HepG2 (cell line): ENCODE results near the gene EHD1. TPM values are rescaled to one million over a fixed set of nuclear protein-coding genes. Genes with fewer than 3 reads are reported as not detected.
A peak's percentile ranks its signal among the peaks of the same experiment; 100 is the strongest.

Experiments used
- ATAC-seq: fragments of 200-7000 bp; cut with Tn5 transposase; 3 replicates; pipeline ENCODE4 v1.9.1; 2020; ENCODE audit warnings: mild to moderate bottlenecking, moderate library complexity
- BruUV-seq: library from RNA; stranded (reverse); fragments of 400-500 nt; replicated peaks from 2 replicates; lab custom pipeline; 2021; lab: Mats Ljungman, UMichigan
- CTCF ChIA-PET: fragments of 300-600 bp; formaldehyde crosslinking; extraction: SDS; loops from one replicate; lab custom pipeline; 2021; ENCODE audit warnings: low total read pairs, inconsistent platforms, low intra/inter-chr PET ratio; lab: Yijun Ruan, JAX
- POLR2A ChIA-PET: fragments of 350-600 bp; sonication (Branson Sonifier 250); formaldehyde crosslinking; loops from one replicate; lab custom pipeline; 2020; ENCODE audit warnings: antibody characterized with exemption, inconsistent platforms; lab: Yijun Ruan, JAX
- DNase-seq: peaks from one replicate; pipeline ENCODE4 v3.0.0-alpha.2; 2015; ENCODE audit warnings: low spot score
- FAIRE-seq: peaks from 3 replicates; lab custom pipeline; 2011; peaks lifted over from hg19 to GRCh38; lab: Jason Lieb, UNC
- H2AFZ ChIP-seq: one replicate; pipeline ENCODE4 v1.6.1; 2011; ENCODE audit warnings: low read length, inconsistent platforms
- H3K27ac ChIP-seq: fragments of 300-600 bp; 3 replicates; pipeline ENCODE4 v1.8.0; 2011; ENCODE audit warnings: mixed run types, mild to moderate bottlenecking, mixed read lengths, low read length, inconsistent platforms; ENCODE audit not compliant: insufficient read depth; ENCODE audit errors: extremely low read length
- H3K27me3 ChIP-seq, 2 experiments: fragments of 200-600 bp in 1 of 2; 2 replicates in 1 of 2; 3 replicates in 1 of 2; pipeline versions ENCODE4 v1.6.0 to v1.8.0; 2011; ENCODE audit warnings: low read length in 2 of 2, mild to moderate bottlenecking in 2 of 2, moderate library complexity in 2 of 2, inconsistent platforms in 1 of 2; ENCODE audit not compliant: insufficient read depth in 2 of 2, control insufficient read depth in 1 of 2
- H3K36me3 ChIP-seq, 2 experiments: fragments of 200-600 bp in 1 of 2; replicated peaks in 1 of 2; 2 replicates in 1 of 2; 3 replicates in 1 of 2; pipeline versions ENCODE4 v1.5.1 to v1.8.0; 2011; ENCODE audit warnings: low read length in 2 of 2, inconsistent platforms in 1 of 2; ENCODE audit not compliant: insufficient read depth in 2 of 2, control insufficient read depth in 1 of 2
- H3K4me1 ChIP-seq: 2 replicates; pipeline ENCODE4 v1.5.1; 2012; ENCODE audit warnings: low read length, inconsistent platforms; ENCODE audit not compliant: insufficient read depth
- H3K4me2 ChIP-seq: 2 replicates; pipeline ENCODE4 v1.6.0; 2011; ENCODE audit warnings: low read depth, low read length, inconsistent platforms
- H3K4me3 ChIP-seq, 3 experiments: fragments of 200-600 bp in 1 of 3; sonication (generic), shearing (Covaris generic) in 1 of 3; replicated peaks in 1 of 3; 2 replicates each; pipeline ENCODE4 v1.5.1; 2011 to 2016; ENCODE audit warnings: low read length in 3 of 3, inconsistent platforms in 2 of 3, low read depth in 2 of 3, mild to moderate bottlenecking in 2 of 3, control low read depth in 1 of 3, mixed read lengths in 1 of 3; ENCODE audit not compliant: insufficient read depth in 1 of 3
- H3K79me2 ChIP-seq: one replicate; pipeline ENCODE4 v1.6.1; 2011; ENCODE audit warnings: low read length, inconsistent platforms; ENCODE audit not compliant: insufficient read depth
- H3K9ac ChIP-seq: 2 replicates; pipeline ENCODE4 v1.6.0; 2011; ENCODE audit warnings: mild to moderate bottlenecking, low read depth, low read length, inconsistent platforms; ENCODE audit not compliant: insufficient read depth
- H3K9me3 ChIP-seq: 2 replicates; pipeline ENCODE4 v1.5.1; 2012; ENCODE audit warnings: mild to moderate bottlenecking, low read length
- H4K20me1 ChIP-seq: 2 replicates; pipeline ENCODE4 v1.6.0; 2011; ENCODE audit warnings: inconsistent platforms, mild to moderate bottlenecking, low read length, moderate library complexity; ENCODE audit not compliant: insufficient read depth
- AGO1 ChIP-seq: fragments of 200-400 bp; formaldehyde crosslinking; IDR thresholded peaks from 2 replicates; pipeline ENCODE4 v1.6.1; 2017; ENCODE audit warnings: mild to moderate bottlenecking, low read depth, low read length, moderate library complexity; ENCODE audit not compliant: poor library complexity, severe bottlenecking
- BRD4 ChIP-seq: sonication (generic); formaldehyde crosslinking; IDR thresholded peaks from 2 replicates; pipeline ENCODE4 v1.4.0; 2020; ENCODE audit warnings: missing genetic modification reagents
- EEA1 ChIP-seq: sonication (generic); formaldehyde crosslinking; IDR thresholded peaks from 2 replicates; pipeline ENCODE4 v1.5.1; 2020; ENCODE audit warnings: mild to moderate bottlenecking, missing genetic modification reagents, borderline replicate concordance
- FOXM1 ChIP-seq: sonication (generic); formaldehyde crosslinking; IDR thresholded peaks from 2 replicates; pipeline ENCODE4 v1.5.0; 2020; ENCODE audit warnings: missing genetic modification reagents
- HHEX ChIP-seq: IDR thresholded peaks from 2 replicates; pipeline ENCODE4 v1.6.1; 2016; ENCODE audit warnings: control low read depth
- IRF1 ChIP-seq: sonication (generic); formaldehyde crosslinking; IDR thresholded peaks from 2 replicates; pipeline ENCODE4 v1.4.0; 2020; ENCODE audit warnings: low read depth, mild to moderate bottlenecking, missing genetic modification reagents
- MEIS1 ChIP-seq: sonication (generic); formaldehyde crosslinking; IDR thresholded peaks from 2 replicates; pipeline ENCODE4 v1.9.0; 2021; ENCODE audit warnings: mild to moderate bottlenecking, missing genetic modification reagents, moderate library complexity, borderline replicate concordance
- MTERF4 ChIP-seq: sonication (generic); formaldehyde crosslinking; IDR thresholded peaks from 2 replicates; pipeline ENCODE4 v1.8.0; 2023; ENCODE audit warnings: mild to moderate bottlenecking, missing genetic modification reagents
- PBX3 ChIP-seq: sonication (generic); formaldehyde crosslinking; IDR thresholded peaks from 2 replicates; pipeline ENCODE4 v1.8.1; 2023; ENCODE audit warnings: missing genetic modification reagents, inconsistent platforms, borderline replicate concordance
- SIX1 ChIP-seq: sonication (generic); formaldehyde crosslinking; IDR thresholded peaks from 2 replicates; pipeline ENCODE4 v1.4.0; 2020; ENCODE audit warnings: missing genetic modification reagents, borderline replicate concordance
- SMYD3 ChIP-seq: sonication (generic); formaldehyde crosslinking; IDR thresholded peaks from 2 replicates; pipeline ENCODE4 v1.8.1; 2023; ENCODE audit warnings: mild to moderate bottlenecking, missing genetic modification reagents
- YEATS2 ChIP-seq: sonication (generic); formaldehyde crosslinking; IDR thresholded peaks from 2 replicates; pipeline ENCODE4 v1.4.0; 2020; ENCODE audit warnings: missing genetic modification reagents, borderline replicate concordance
- ZNF17 ChIP-seq: sonication (generic); formaldehyde crosslinking; IDR thresholded peaks from 2 replicates; pipeline ENCODE4 v1.5.0; 2020; ENCODE audit warnings: mild to moderate bottlenecking, missing genetic modification reagents
- ZNF224 ChIP-seq: sonication (generic); formaldehyde crosslinking; IDR thresholded peaks from 2 replicates; pipeline ENCODE4 v1.5.0; 2020; ENCODE audit warnings: mild to moderate bottlenecking, missing genetic modification reagents
- ZNF234 ChIP-seq: sonication (generic); formaldehyde crosslinking; conservative IDR thresholded peaks from 2 replicates; pipeline ENCODE4 v1.5.1; 2020; ENCODE audit warnings: mild to moderate bottlenecking, missing genetic modification reagents
- ZNF337 ChIP-seq: sonication (generic); formaldehyde crosslinking; IDR thresholded peaks from 2 replicates; pipeline ENCODE4 v1.5.1; 2020; ENCODE audit warnings: missing genetic modification reagents, low read depth, mild to moderate bottlenecking, borderline replicate concordance
- ZNF33B ChIP-seq: sonication (generic); formaldehyde crosslinking; IDR thresholded peaks from 2 replicates; pipeline ENCODE4 v1.5.1; 2020; ENCODE audit warnings: mild to moderate bottlenecking, missing genetic modification reagents
- ZNF552 ChIP-seq: sonication (generic); formaldehyde crosslinking; IDR thresholded peaks from 2 replicates; pipeline ENCODE4 v1.9.0; 2022; ENCODE audit warnings: missing genetic modification reagents, mild to moderate bottlenecking, borderline replicate concordance
- ZNF709 ChIP-seq: sonication (generic); formaldehyde crosslinking; IDR thresholded peaks from 2 replicates; pipeline ENCODE4 v1.5.0; 2020; ENCODE audit warnings: mild to moderate bottlenecking, missing genetic modification reagents
- ZNF781 ChIP-seq: sonication (generic); formaldehyde crosslinking; IDR thresholded peaks from 2 replicates; pipeline ENCODE4 v1.5.1; 2020; ENCODE audit warnings: borderline replicate concordance, mild to moderate bottlenecking, missing genetic modification reagents; ENCODE audit errors: not compliant biosample characterization
- ZNF790 ChIP-seq: sonication (generic); formaldehyde crosslinking; IDR thresholded peaks from 2 replicates; pipeline ENCODE4 v1.8.0; 2022; ENCODE audit warnings: missing genetic modification reagents, mild to moderate bottlenecking, borderline replicate concordance
- ZNF883 ChIP-seq: sonication (generic); formaldehyde crosslinking; IDR thresholded peaks from 2 replicates; pipeline ENCODE4 v1.5.1; 2020; ENCODE audit warnings: mild to moderate bottlenecking, missing genetic modification reagents; ENCODE audit errors: not compliant biosample characterization
- WGBS: methylation state at CpG from one replicate; pipeline ENCODE4 v1.1.6; 2017; ENCODE audit warnings: low lambda C conversion rate; 5-methylcytosine and 5-hydroxymethylcytosine counted together
- in situ Hi-C: cut with HindIII; loops from 2 replicates; pipeline ENCODE4 v1.10.0; 2017; ENCODE audit warnings: low pct_unique_long_range_greater_than_20kb; ENCODE audit not compliant: extremely low pct_ligation_motif_present
- intact Hi-C: fragments of 100-400 bp; cut with micrococcal nuclease; formaldehyde crosslinking; loops from one replicate; pipeline ENCODE4 v1.10.0; 2022; ENCODE audit not compliant: unreplicated experiment
- polyA plus RNA-seq, 8 experiments: library from polyadenylated mRNA; depleted of rRNA in 3 of 8; stranded (reverse) in 7 of 8; unstranded in 1 of 8; fragments of >200 nt; fragmentation: Illumina TruSeq in 4 of 8; extraction: Trizol in 4 of 8; gene quantifications; 2 replicates each; pipeline versions ENCODE4 v1.2.1 to v1.2.3, GENCODE V29; 2011 to 2016; ENCODE audit warnings: low read depth in 4 of 8, missing spikeins in 1 of 8, mixed read lengths in 1 of 8; ENCODE audit not compliant: insufficient read depth in 1 of 8
- total RNA-seq, 5 experiments: library from RNA; depleted of rRNA; stranded (reverse); fragments of >200 nt; fragmentation: Illumina TruSeq; extraction: Trizol; gene quantifications; 2 replicates each; pipeline ENCODE4 v1.2.3, GENCODE V29; 2016; ENCODE audit warnings: low read depth in 1 of 5

The EHD1 gene
- total and polyA plus RNA-seq, 2 of the 13 experiments (the other 11 are each of a cell fraction or from before 2014, with no cell fraction given), result 23.6 to 26.6 TPM

- Histone ChIP-seq H3K4me1 (peaks cover 60% of the 10 kb centered on the region), H3K27ac (peak overlapping the region; percentile 88), H4K20me1 (peaks cover 10% of the 10 kb centered on the region; the same call in 1 of the 2 replicates), H3K9ac (peak overlapping the region; percentile 96), H3K36me3 (peaks cover 5% of the 10 kb centered on the region in 2 experiments; a peak in 2 of 5 replicates), H3K4me3 (peak overlapping the region; percentile 80 to 96 (median 95)), H3K9me3 (no peaks in the 10 kb centered on the region), H3K27me3 (no peaks in the 10 kb centered on the region; a peak in 1 of 5 replicates), H3K4me2 (peak overlapping the region; percentile 94), H3K79me2 (peaks cover 27% of the 10 kb centered on the region), H2AFZ (no peak overlapping the region)
- POLR2A ChIA-PET, result interaction anchor here (0.8 to 11.5 kb wide), 11 partner anchors 10 to 242 kb away, joined by 3 to 132 read pairs (median 6); partner anchors contain the start of genes BATF2, CDC42BPG and EHD1
- in situ Hi-C loops (loop anchor here (5.0 kb wide), 2 partner anchors 46 to 106 kb away; no protein-coding TSS in a partner anchor), intact Hi-C loops (no loop called here)
- no peak for FAIRE-seq
- TSS peak; percentile 70 for BruUV-seq
- CTCF ChIA-PET, result interaction anchor here (2.0 to 3.9 kb wide), 2 partner anchors 23 to 45 kb away, joined by 5 to 72 read pairs; no protein-coding TSS in a partner anchor
- no peak for DNase-seq
- peak; percentile 1 for ATAC-seq
- WGBS, result no CpG with 5 or more reads among the region's 10 CpGs
- TF ChIP-seq ZNF790 (CRISPR knock-in tag), result 0 out of 2 replicates have a peak, but pooled peaks have one; percentile 16
- TF ChIP-seq SIX1 (CRISPR knock-in tag), result no peak
- TF ChIP-seq ZNF234 (CRISPR knock-in tag), result no peak
- TF ChIP-seq ZNF709 (CRISPR knock-in tag), result no peak
- peak; percentile 32; the same call in 1 of the 2 replicates for TF ChIP-seq MTERF4
- TF ChIP-seq AGO1, result peak; percentile 32
- TF ChIP-seq ZNF337, result no peak
- TF ChIP-seq FOXM1 (CRISPR knock-in tag), result no peak
- no peak for TF ChIP-seq YEATS2 (CRISPR knock-in tag)
- TF ChIP-seq ZNF33B, result no peak
- 0 out of 2 replicates have a peak, but pooled peaks have one; percentile 50 for TF ChIP-seq IRF1
- 0 out of 2 replicates have a peak, but pooled peaks have one; percentile 5 for TF ChIP-seq MEIS1
- TF ChIP-seq EEA1 (CRISPR knock-in tag), result no peak
- TF ChIP-seq ZNF552 (CRISPR knock-in tag), result no peak
- TF ChIP-seq PBX3 (CRISPR knock-in tag), result no peak
- 0 out of 2 replicates have a peak, but pooled peaks have one; percentile 6 for TF ChIP-seq ZNF224
- no peak for TF ChIP-seq HHEX (CRISPR knock-in tag)
- no peak for TF ChIP-seq ZNF883
- no peak for TF ChIP-seq SMYD3 (CRISPR knock-in tag)
- TF ChIP-seq ZNF17 (CRISPR knock-in tag), result 0 out of 2 replicates have a peak, but pooled peaks have one; percentile 83
- peak; percentile 32 for TF ChIP-seq ZNF781
- peak; percentile 5; the same call in 1 of the 2 replicates for TF ChIP-seq BRD4
Measured at GRCh38 chr11:64892838-64893193, 14.4 kb upstream of the EHD1 start.
